ENCODE data around the gene MAPKAPK2. TPM values are rescaled to one million over a fixed set of nuclear protein-coding genes. Genes with fewer than 3 reads are reported as not detected.

Gene MAPKAPK2
- total RNA-seq, 4 donors from 2014 or later, result 37.8 to 70.1 (median 61.7) TPM

GRCh38 chr1:206685769-206686477 lies 1.2 kb downstream of the MAPKAPK2 start:
- no peak for DNase-seq (ENCODE audit: extremely low spot score)
- intact Hi-C loops (cut with DNase I), result no loop called here
- TF ChIP-seq EP300 (IDR thresholded peaks at IDR 0.05), result no peak
- TF ChIP-seq POLR2A (IDR thresholded peaks at IDR 0.05; ENCODE audit: low read depth), result peak; percentile 66
- TF ChIP-seq POLR2AphosphoS5 (IDR thresholded peaks at IDR 0.05), result peak; percentile 79 to 84

GRCh38 chr1:206686478-206687249 lies 2.0 kb downstream of the MAPKAPK2 start:
- peak overlapping the region; percentile 93 to 100 (median 98) for H3K27ac ChIP-seq (replicated peaks in 1 of 4)
- H3K9me3 ChIP-seq, result no peaks in the 10 kb centered on the region
- H3K4me3 ChIP-seq, result peak overlapping the region; percentile 69 to 96 (median 86)
- TF ChIP-seq CTCF (IDR thresholded peaks at IDR 0.05) (no peak), POLR2AphosphoS5 (IDR thresholded peaks at IDR 0.05) (no peak), EP300 (IDR thresholded peaks at IDR 0.05) (no peak), POLR2A (IDR thresholded peaks at IDR 0.05; ENCODE audit: low read depth) (no peak)
- intact Hi-C loops (cut with DNase I), result no loop called here
- no peaks in the 10 kb centered on the region for H3K36me3 ChIP-seq
- no peak for DNase-seq (ENCODE audit: extremely low spot score)
- H3K4me1 ChIP-seq, result peaks cover 44 to 64% (median 62%) of the 10 kb centered on the region in 4 donors
- 15% methylated on average over 8 of the region's 8 CpGs for WGBS
- H3K27me3 ChIP-seq, result no peaks in the 10 kb centered on the region

More at GRCh38 chr1:206685769-206686477, 1.2 kb downstream of the MAPKAPK2 start:
- under 1% methylated on average over 24 of the region's 48 CpGs for WGBS
- Histone ChIP-seq H3K4me1 (peaks cover 38 to 56% (median 55%) of the 10 kb centered on the region in 4 donors), H3K9me3 (no peaks in the 10 kb centered on the region), H3K27me3 (no peaks in the 10 kb centered on the region), H3K36me3 (no peaks in the 10 kb centered on the region), H3K27ac (replicated peaks in 1 of 4) (peak overlapping the region; percentile 93 to 100 (median 98)), H3K4me3 (peak overlapping the region; percentile 69 to 96 (median 86))

GRCh38 chr1:206687251-206687914 lies 2.7 kb downstream of the MAPKAPK2 start:
- intact Hi-C loops (cut with DNase I), result no loop called here
- 33% methylated on average over 7 of the region's 7 CpGs for WGBS
- Histone ChIP-seq H3K27me3 (no peaks in the 10 kb centered on the region), H3K4me3 (peak overlapping the region; percentile 69 to 96 (median 86)), H3K27ac (replicated peaks in 1 of 4) (peak overlapping the region; percentile 93 to 100 (median 98)), H3K36me3 (no peaks in the 10 kb centered on the region), H3K9me3 (no peaks in the 10 kb centered on the region), H3K4me1 (peaks cover 51 to 71% (median 69%) of the 10 kb centered on the region in 4 donors)
- TF ChIP-seq CTCF (IDR thresholded peaks at IDR 0.05) (no peak), POLR2A (IDR thresholded peaks at IDR 0.05; ENCODE audit: low read depth) (no peak), POLR2AphosphoS5 (IDR thresholded peaks at IDR 0.05) (no peak), EP300 (IDR thresholded peaks at IDR 0.05) (no peak)
- DNase-seq (ENCODE audit: extremely low spot score), result no peak

- peak overlapping the region in 1 of 4 donors; percentile 77 for H3K4me3 ChIP-seq
- 70% methylated on average over 2 of the region's 2 CpGs for WGBS
- DNase-seq (ENCODE audit: extremely low spot score), result no peak
Observed at GRCh38 chr1:206687915-206688442, 3.3 kb downstream of the MAPKAPK2 start.

More at GRCh38 chr1:206687915-206688442, 3.3 kb downstream of the MAPKAPK2 start:
- intact Hi-C loops (cut with DNase I), result no loop called here
- H3K9me3 ChIP-seq, result no peaks in the 10 kb centered on the region
- H3K4me1 ChIP-seq, result peaks cover 57 to 77% (median 75%) of the 10 kb centered on the region in 4 donors
- no peak for TF ChIP-seq POLR2AphosphoS5 (IDR thresholded peaks at IDR 0.05)
- no peak for TF ChIP-seq CTCF (IDR thresholded peaks at IDR 0.05)
- no peak for TF ChIP-seq POLR2A (IDR thresholded peaks at IDR 0.05; ENCODE audit: low read depth)
- no peak for TF ChIP-seq EP300 (IDR thresholded peaks at IDR 0.05)
- H3K27ac ChIP-seq (replicated peaks in 1 of 4), result peak overlapping the region; percentile 58 to 100 (median 96)
- H3K27me3 ChIP-seq, result no peaks in the 10 kb centered on the region
- H3K36me3 ChIP-seq, result no peaks in the 10 kb centered on the region
